NCI-H146 treated with DMSO at 0.1 percent for 48 hours (cell line): ENCODE results near the gene SPRR1A.

Source experiments
- DNase-seq: peaks from one replicate; lab custom pipeline; 2025; ENCODE audit not compliant: unreplicated experiment; lab: John Stamatoyannopoulos, UW

SPRR1A gene

GRCh38 chr1:153028766-153029165, 44.9 kb downstream of the SPRR1A start:
- no peak for DNase-seq

- DNase-seq: no peak
Observed at GRCh38 chr1:153030895-153031294, 47.0 kb downstream of the SPRR1A start, which contains the start of gene SPRR1B. Gene SPRR1B, plus strand, starts transcription at chr1:153031203. Its CDS starts 1,143 bp downstream, at chr1:153032346.

- DNase-seq: no peak
Observed at GRCh38 chr1:153032073-153032472, 48.2 kb downstream of the SPRR1A start.

- no peak for DNase-seq
Observed at GRCh38 chr1:153032677-153033308, 48.9 kb downstream of the SPRR1A start.

- DNase-seq: no peak
Observed at GRCh38 chr1:153035211-153035610, 51.3 kb downstream of the SPRR1A start.
